ENCODE data around the gene PPT2. TPM values are rescaled to one million over a fixed set of nuclear protein-coding genes. Genes with fewer than 3 reads are reported as not detected.

Gene PPT2
- total RNA-seq, 2 donors from 2014 or later = 51.1 to 65.3 TPM

- H3K9me3 Mint-ChIP-seq = no peaks in the 10 kb centered on the region
- peaks cover 24% of the 10 kb centered on the region for H3K36me3 Mint-ChIP-seq (ENCODE audit: low read depth)
- peak overlapping the region; percentile 78 for H3K4me3 Mint-ChIP-seq
- Histone ChIP-seq H3K4me1 (ENCODE audit: control insufficient read depth, insufficient read depth, low read length) (no peaks in the 10 kb centered on the region), H3K9me3 (ENCODE audit: control insufficient read depth, low read length) (no peaks in the 10 kb centered on the region), H3K27me3 (ENCODE audit: control insufficient read depth, insufficient read depth, low read length, poor library complexity, severe bottlenecking) (no peaks in the 10 kb centered on the region), H3K27ac (ENCODE audit: low read depth, low read length) (no peak overlapping the region), H3K4me3 (ENCODE audit: low read length) (peak overlapping the region; percentile 97), H3K9ac (ENCODE audit: extremely low read depth, low read length, poor library complexity, severe bottlenecking) (no peak overlapping the region), H3K36me3 (ENCODE audit: control insufficient read depth, insufficient read depth, low read length) (peaks cover 13% of the 10 kb centered on the region)
- WGBS, 2 experiments (ENCODE audit: insufficient coverage in 1 of 2, insufficient read length in 1 of 2) = 95 to 97% methylated on average over 5 to 10 of the region's 10 CpGs
- no peak for DNase-seq
- TF ChIP-seq CTCF (conservative IDR thresholded peaks at IDR 0.05) = no peak
- peaks cover 32% of the 10 kb centered on the region for H3K4me1 Mint-ChIP-seq
- H3K27me3 Mint-ChIP-seq (ENCODE audit: insufficient read depth) = no peaks in the 10 kb centered on the region
- no peak overlapping the region for H3K27ac Mint-ChIP-seq
Observed at GRCh38 chr6:32179766-32180405, 25.9 kb downstream of the PPT2 start.

GRCh38 chr6:32181148-32181702 lies 27.3 kb downstream of the PPT2 start:
- Histone ChIP-seq H3K9ac (ENCODE audit: extremely low read depth, low read length, poor library complexity, severe bottlenecking) (no peak overlapping the region), H3K36me3 (ENCODE audit: control insufficient read depth, insufficient read depth, low read length) (peaks cover 13% of the 10 kb centered on the region), H3K9me3 (ENCODE audit: control insufficient read depth, low read length) (no peaks in the 10 kb centered on the region), H3K27me3 (ENCODE audit: control insufficient read depth, insufficient read depth, low read length, poor library complexity, severe bottlenecking) (no peaks in the 10 kb centered on the region), H3K4me3 (ENCODE audit: low read length) (no peak overlapping the region), H3K4me1 (ENCODE audit: control insufficient read depth, insufficient read depth, low read length) (no peaks in the 10 kb centered on the region), H3K27ac (ENCODE audit: low read depth, low read length) (no peak overlapping the region)
- WGBS, 2 experiments (ENCODE audit: insufficient coverage in 1 of 2, insufficient read length in 1 of 2) = 82 to 96% methylated on average over 4 to 15 of the region's 15 CpGs
- no peak for DNase-seq
- Mint-ChIP-seq H3K4me1 (peaks cover 34% of the 10 kb centered on the region), H3K4me3 (no peak overlapping the region), H3K9me3 (no peaks in the 10 kb centered on the region), H3K27ac (peak overlapping the region; percentile 39), H3K27me3 (ENCODE audit: insufficient read depth) (no peaks in the 10 kb centered on the region), H3K36me3 (ENCODE audit: low read depth) (peaks cover 32% of the 10 kb centered on the region)
- no peak for TF ChIP-seq CTCF (conservative IDR thresholded peaks at IDR 0.05)

- Histone ChIP-seq H3K36me3 (ENCODE audit: control insufficient read depth, insufficient read depth, low read length) (peaks cover 20% of the 10 kb centered on the region), H3K9me3 (ENCODE audit: control insufficient read depth, low read length) (no peaks in the 10 kb centered on the region), H3K27me3 (ENCODE audit: control insufficient read depth, insufficient read depth, low read length, poor library complexity, severe bottlenecking) (no peaks in the 10 kb centered on the region), H3K27ac (ENCODE audit: low read depth, low read length) (no peak overlapping the region), H3K9ac (ENCODE audit: extremely low read depth, low read length, poor library complexity, severe bottlenecking) (no peak overlapping the region), H3K4me1 (ENCODE audit: control insufficient read depth, insufficient read depth, low read length) (no peaks in the 10 kb centered on the region), H3K4me3 (ENCODE audit: low read length) (no peak overlapping the region)
- peaks cover 40% of the 10 kb centered on the region for H3K36me3 Mint-ChIP-seq (ENCODE audit: low read depth)
- H3K4me3 Mint-ChIP-seq = no peak overlapping the region
- H3K27me3 Mint-ChIP-seq (ENCODE audit: insufficient read depth) = no peaks in the 10 kb centered on the region
- peaks cover 30% of the 10 kb centered on the region for H3K4me1 Mint-ChIP-seq
- peak; percentile 49 for TF ChIP-seq CTCF (conservative IDR thresholded peaks at IDR 0.05)
- peak overlapping the region; percentile 75 for H3K27ac Mint-ChIP-seq
- no peaks in the 10 kb centered on the region for H3K9me3 Mint-ChIP-seq
- DNase-seq = no peak
- WGBS, 2 experiments (ENCODE audit: insufficient coverage in 1 of 2, insufficient read length in 1 of 2) = 95 to 100% methylated on average over 2 to 10 of the region's 10 CpGs
Observed at GRCh38 chr6:32181915-32182529, 28.1 kb downstream of the PPT2 start.
